Cortex of kidney (tissue), 1 donor: ENCODE results near the gene PPP2R5A.
"Not testable (repeated sequence)": the region's sequence is repeated elsewhere in the genome, so short reads cannot be mapped to it uniquely, and the experiment has no call there.

Source experiments
- DNase-seq: peaks from one replicate; lab custom pipeline; 2025; lab: John Stamatoyannopoulos, UW

PPP2R5A gene

GRCh38 chr1:212267460-212267859 lies 17.8 kb upstream of the PPP2R5A start:
- no peak for DNase-seq

- DNase-seq = no peak
Observed at GRCh38 chr1:212269306-212269705, 15.9 kb upstream of the PPP2R5A start.

- DNase-seq = no peak
Observed at GRCh38 chr1:212270564-212270963, 14.6 kb upstream of the PPP2R5A start.

GRCh38 chr1:212271234-212271633 lies 14.0 kb upstream of the PPP2R5A start:
- DNase-seq = no peak

GRCh38 chr1:212271823-212272485 lies 13.3 kb upstream of the PPP2R5A start:
- no peak for DNase-seq

GRCh38 chr1:212281590-212281989 lies 3.6 kb upstream of the PPP2R5A start:
- DNase-seq = no peak

- no peak for DNase-seq
Observed at GRCh38 chr1:212283741-212284140, 1.5 kb upstream of the PPP2R5A start.

- no peak for DNase-seq
Observed at GRCh38 chr1:212284332-212284743, 872 bp upstream of the PPP2R5A start.

- no peak for DNase-seq
Observed at GRCh38 chr1:212285685-212286555, 710 bp downstream of the PPP2R5A start.

GRCh38 chr1:212286556-212287131 lies 1.4 kb downstream of the PPP2R5A start:
- DNase-seq = no peak

- DNase-seq = no peak
Observed at GRCh38 chr1:212287261-212287895, 2.2 kb downstream of the PPP2R5A start.

- not testable (repeated sequence) for DNase-seq
Observed at GRCh38 chr1:212287995-212288394, 2.8 kb downstream of the PPP2R5A start.

- DNase-seq = no peak
Observed at GRCh38 chr1:212288615-212289014, 3.4 kb downstream of the PPP2R5A start.

- DNase-seq = no peak
Observed at GRCh38 chr1:212289262-212290077, 4.3 kb downstream of the PPP2R5A start.

- no peak for DNase-seq
Observed at GRCh38 chr1:212290608-212291007, 5.4 kb downstream of the PPP2R5A start.

- no peak for DNase-seq
Observed at GRCh38 chr1:212291505-212292134, 6.4 kb downstream of the PPP2R5A start.

- DNase-seq = no peak
Observed at GRCh38 chr1:212292250-212293105, 7.3 kb downstream of the PPP2R5A start.

GRCh38 chr1:212293579-212293978 lies 8.4 kb downstream of the PPP2R5A start:
- no peak for DNase-seq

GRCh38 chr1:212294983-212295382 lies 9.8 kb downstream of the PPP2R5A start:
- DNase-seq = no peak

GRCh38 chr1:212295579-212295978 lies 10.4 kb downstream of the PPP2R5A start:
- no peak for DNase-seq
